Smooth muscle cell (in vitro differentiated cells): ENCODE data around the gene SGCA. TPM values are rescaled to one million over a fixed set of nuclear protein-coding genes. Genes with fewer than 3 reads are reported as not detected.

Experiments
- DNase-seq: peaks from one replicate; lab custom pipeline; 2025; ENCODE audit not compliant: unreplicated experiment; lab: John Stamatoyannopoulos, UW
- H2AFZ ChIP-seq: fragments of 200-600 bp; sonication (generic); 2 replicates; pipeline ENCODE4 v1.6.0; 2016; ENCODE audit warnings: antibody characterized with exemption, low read depth, mild to moderate bottlenecking
- H3F3A ChIP-seq: fragments of 200-600 bp; sonication (generic); 2 replicates; pipeline ENCODE4 v1.6.0; 2017; ENCODE audit warnings: antibody characterized with exemption, low read depth
- H3K27ac ChIP-seq: fragments of 200-600 bp; sonication (generic); 2 replicates; pipeline ENCODE4 v1.5.1; 2016; ENCODE audit warnings: low read depth, mild to moderate bottlenecking
- H3K27me3 ChIP-seq: fragments of 200-600 bp; sonication (generic); 2 replicates; pipeline ENCODE4 v1.6.1; 2016; ENCODE audit warnings: low read depth, mild to moderate bottlenecking
- H3K36me3 ChIP-seq: fragments of 200-600 bp; sonication (generic); 2 replicates; pipeline ENCODE4 v1.5.1; 2016; ENCODE audit warnings: low read depth
- H3K4me1 ChIP-seq: fragments of 200-600 bp; sonication (generic); 2 replicates; pipeline ENCODE4 v1.5.1; 2016; ENCODE audit warnings: low read depth
- H3K4me2 ChIP-seq: fragments of 200-600 bp; sonication (generic); 2 replicates; pipeline ENCODE4 v1.6.0; 2016; ENCODE audit warnings: mild to moderate bottlenecking
- H3K4me3 ChIP-seq: fragments of 200-600 bp; sonication (generic); 2 replicates; pipeline ENCODE4 v1.5.1; 2016; ENCODE audit warnings: mild to moderate bottlenecking
- H3K79me2 ChIP-seq: fragments of 200-600 bp; sonication (generic); 2 replicates; pipeline ENCODE4 v1.6.0; 2016; ENCODE audit warnings: low read depth, mild to moderate bottlenecking
- H3K9ac ChIP-seq: fragments of 200-600 bp; sonication (generic); 2 replicates; pipeline ENCODE4 v1.6.0; 2016; ENCODE audit warnings: low read depth
- H3K9me3 ChIP-seq: fragments of 200-600 bp; sonication (generic); replicated peaks from 2 replicates; pipeline ENCODE4 v1.5.1; 2016; ENCODE audit warnings: low read depth
- H4K20me1 ChIP-seq: fragments of 200-600 bp; sonication (generic); 2 replicates; pipeline ENCODE4 v1.6.0; 2016; ENCODE audit warnings: low read depth
- WGBS: methylation state at CpG from one replicate; pipeline ENCODE4 v1.1.7; 2016; ENCODE audit warnings: low lambda C conversion rate; 5-methylcytosine and 5-hydroxymethylcytosine counted together
- polyA plus RNA-seq: library from polyadenylated mRNA; unstranded; fragments of >200 nt; fragmentation: Nextera tagmentation; extraction: Ambion mirVana; gene quantifications from 2 replicates; pipeline ENCODE4 v1.2.1, GENCODE V29; 2016
- total RNA-seq: library from RNA; depleted of rRNA; stranded (reverse); fragments of >200 nt; gene quantifications from 2 replicates; pipeline ENCODE4 v1.2.3, GENCODE V29; 2014
- TF ChIP-seq, protein P1 (sequence below): fragments of 200-600 bp; sonication (generic); IDR thresholded peaks from 2 replicates; pipeline ENCODE4 v1.5.1; 2017; ENCODE audit warnings: borderline replicate concordance, mild to moderate bottlenecking, antibody characterized with exemption; ENCODE audit not compliant: insufficient read depth, poor library complexity, severe bottlenecking

SGCA gene
- total and polyA plus RNA-seq, 2 experiments from 2014 or later = 2.1 TPM; not detected in 1

DNA sequence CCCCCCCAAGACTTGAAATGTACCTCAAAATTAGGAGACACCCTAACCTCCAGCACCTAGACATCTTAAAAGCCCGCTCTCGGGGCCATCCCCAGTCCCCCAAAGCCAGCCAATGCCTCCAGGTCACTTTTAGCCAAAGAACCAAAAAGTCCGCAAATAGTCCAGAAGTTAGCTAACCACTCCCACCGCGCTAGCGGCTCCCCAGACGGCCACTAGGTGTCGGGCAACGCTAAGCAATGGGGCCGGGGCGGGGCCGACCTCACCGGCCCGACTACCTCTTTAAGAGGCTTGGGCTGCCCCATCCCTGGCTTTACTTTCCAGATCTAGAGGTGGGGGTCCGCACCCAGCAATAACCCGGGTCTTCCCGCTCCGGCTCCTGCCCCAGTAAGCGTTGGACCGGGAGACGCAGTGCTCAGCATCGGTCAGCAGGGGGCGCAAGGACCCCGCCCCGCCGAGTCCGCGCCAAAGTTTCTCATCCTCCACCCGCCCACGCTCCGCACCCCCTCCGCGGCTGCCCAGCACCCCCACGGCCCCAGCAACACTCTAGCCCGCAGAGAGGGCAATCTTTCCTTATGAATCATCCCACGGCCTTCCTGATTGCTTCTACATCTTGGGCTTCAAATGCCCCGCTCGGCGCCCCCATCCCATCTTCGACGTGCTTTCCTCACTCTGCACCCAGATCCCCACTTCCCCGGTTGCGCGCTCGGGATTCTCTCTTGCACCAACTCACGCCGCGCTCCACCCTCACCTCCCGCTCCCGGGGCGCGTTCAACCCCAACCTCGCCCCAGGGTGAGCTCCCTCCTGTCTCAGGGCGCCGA is 34.9 kb downstream of the SGCA start:
- H3K79me2 ChIP-seq = peaks cover 79% of the 10 kb centered on the region
- H3K4me1 ChIP-seq = peaks cover 28% of the 10 kb centered on the region
- no peaks in the 10 kb centered on the region for H3K27me3 ChIP-seq
- H3K4me3 ChIP-seq = peak overlapping the region; percentile 89
- under 1% methylated on average over 39 of the region's 55 CpGs for WGBS
- peaks cover 58% of the 10 kb centered on the region for H4K20me1 ChIP-seq
- H3K36me3 ChIP-seq = peaks cover 20% of the 10 kb centered on the region
- TF ChIP-seq, protein P1, sequence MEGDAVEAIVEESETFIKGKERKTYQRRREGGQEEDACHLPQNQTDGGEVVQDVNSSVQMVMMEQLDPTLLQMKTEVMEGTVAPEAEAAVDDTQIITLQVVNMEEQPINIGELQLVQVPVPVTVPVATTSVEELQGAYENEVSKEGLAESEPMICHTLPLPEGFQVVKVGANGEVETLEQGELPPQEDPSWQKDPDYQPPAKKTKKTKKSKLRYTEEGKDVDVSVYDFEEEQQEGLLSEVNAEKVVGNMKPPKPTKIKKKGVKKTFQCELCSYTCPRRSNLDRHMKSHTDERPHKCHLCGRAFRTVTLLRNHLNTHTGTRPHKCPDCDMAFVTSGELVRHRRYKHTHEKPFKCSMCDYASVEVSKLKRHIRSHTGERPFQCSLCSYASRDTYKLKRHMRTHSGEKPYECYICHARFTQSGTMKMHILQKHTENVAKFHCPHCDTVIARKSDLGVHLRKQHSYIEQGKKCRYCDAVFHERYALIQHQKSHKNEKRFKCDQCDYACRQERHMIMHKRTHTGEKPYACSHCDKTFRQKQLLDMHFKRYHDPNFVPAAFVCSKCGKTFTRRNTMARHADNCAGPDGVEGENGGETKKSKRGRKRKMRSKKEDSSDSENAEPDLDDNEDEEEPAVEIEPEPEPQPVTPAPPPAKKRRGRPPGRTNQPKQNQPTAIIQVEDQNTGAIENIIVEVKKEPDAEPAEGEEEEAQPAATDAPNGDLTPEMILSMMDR = peak; percentile 95
- peak overlapping the region; percentile 99 for H3K4me2 ChIP-seq
- no peaks in the 10 kb centered on the region for H3K9me3 ChIP-seq
- H3K9ac ChIP-seq = peak overlapping the region; percentile 93
- H3F3A ChIP-seq = peaks cover 58% of the 10 kb centered on the region
- DNase-seq = peak; percentile 90
- H3K27ac ChIP-seq = peak overlapping the region; percentile 99
- H2AFZ ChIP-seq = no peak overlapping the region

DNA sequence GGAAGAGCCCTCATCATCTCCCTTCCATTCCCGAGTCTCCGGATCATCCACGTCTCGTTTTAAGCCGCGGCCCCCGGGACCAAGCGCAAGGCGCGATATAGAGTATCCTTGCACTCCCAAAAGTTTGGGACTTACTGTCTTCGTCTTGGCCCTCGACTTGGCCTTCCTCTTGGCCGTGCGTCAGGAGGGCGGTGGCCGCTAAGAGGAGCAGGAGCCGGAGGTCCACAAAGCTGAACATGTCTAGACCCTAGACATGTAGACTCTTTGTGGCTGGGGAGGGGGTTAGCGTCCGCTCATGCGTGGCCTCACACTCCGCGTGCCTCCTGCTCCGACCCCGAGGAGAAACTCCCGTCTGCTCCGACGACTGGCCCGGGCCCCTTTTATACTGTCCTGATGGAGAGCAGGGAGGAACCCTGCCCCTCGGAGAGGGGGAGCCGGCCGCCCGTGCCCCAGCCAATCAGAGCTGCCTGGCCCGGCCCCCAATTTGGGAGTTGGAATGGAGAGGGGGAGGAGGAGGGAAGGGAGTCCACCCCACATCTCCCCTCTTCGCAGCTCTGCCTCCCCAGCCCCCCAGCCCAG is 35.6 kb downstream of the SGCA start, which contains the start of gene COL1A1:
TSS of gene COL1A1 (minus strand) at position 356 of the 579 bp plus-strand sequence. CDS start at position 238, 118 bp downstream.
- H3K4me1 ChIP-seq = peaks cover 32% of the 10 kb centered on the region
- peak within 1 kb of the TSS; percentile 99 for H3K4me2 ChIP-seq
- H3K36me3 ChIP-seq = peaks cover 20% of the 10 kb centered on the region
- H3K79me2 ChIP-seq = peaks cover 72% of the 10 kb centered on the region
- H3K4me3 ChIP-seq = peak within 1 kb of the TSS; percentile 89
- no peaks in the 10 kb centered on the region for H3K27me3 ChIP-seq
- peak; percentile 84 for DNase-seq
- H3K27ac ChIP-seq = peak within 1 kb of the TSS; percentile 99
- H2AFZ ChIP-seq = no peak within 1 kb of the TSS
- no peaks in the 10 kb centered on the region for H3K9me3 ChIP-seq
- H3K9ac ChIP-seq = peak within 1 kb of the TSS; percentile 93
- H3F3A ChIP-seq = peaks cover 51% of the 10 kb centered on the region
- H4K20me1 ChIP-seq = peaks cover 51% of the 10 kb centered on the region
- 7% methylated on average over 33 of the region's 34 CpGs for WGBS
- TF ChIP-seq, protein P1 = no peak

DNA sequence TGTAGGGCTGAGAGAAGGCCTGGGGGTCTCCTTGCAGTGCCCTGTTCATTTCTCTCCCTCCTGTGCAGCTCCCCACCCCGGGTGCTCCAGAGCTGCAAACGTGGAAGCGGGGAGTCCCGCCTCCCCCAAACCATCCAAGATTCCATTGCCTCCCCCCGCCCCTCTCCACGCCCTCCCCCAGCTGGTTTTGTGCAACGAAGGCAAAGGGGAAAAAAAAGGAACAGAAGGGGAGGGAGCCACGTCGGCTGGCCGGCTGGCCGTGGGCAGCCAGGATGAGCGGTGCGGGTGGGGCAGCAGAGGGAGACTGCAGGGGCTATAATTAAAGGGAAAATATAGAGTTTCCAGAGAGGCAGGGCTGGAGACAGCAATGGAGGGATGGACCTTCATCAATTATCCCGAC is 37.3 kb downstream of the SGCA start:
- peak overlapping the region; percentile 99 for H3K4me2 ChIP-seq
- H3K9me3 ChIP-seq = no peaks in the 10 kb centered on the region
- H3K79me2 ChIP-seq = peaks cover 55% of the 10 kb centered on the region
- H3K27ac ChIP-seq = peak overlapping the region; percentile 99
- no peak for DNase-seq
- peak overlapping the region; percentile 58 for H3K9ac ChIP-seq
- H4K20me1 ChIP-seq = peaks cover 33% of the 10 kb centered on the region
- WGBS = 31% methylated on average over 14 of the region's 14 CpGs
- H3K36me3 ChIP-seq = peaks cover 10% of the 10 kb centered on the region
- peaks cover 39% of the 10 kb centered on the region for H3K4me1 ChIP-seq
- no peaks in the 10 kb centered on the region for H3K27me3 ChIP-seq
- peaks cover 45% of the 10 kb centered on the region for H3F3A ChIP-seq
- peak overlapping the region; percentile 33 for H3K4me3 ChIP-seq
- H2AFZ ChIP-seq = no peak overlapping the region
- TF ChIP-seq, protein P1 = no peak
